OCI-LY3 (cell line): ENCODE measurements around the gene ZNF862.

ENCODE experiments used
- EZH2phosphoT487 ChIP-seq: fragments of 200-600 bp; shearing (Covaris generic); IDR thresholded peaks from 2 replicates; pipeline ENCODE4 v1.6.1; 2018; ENCODE audit warnings: antibody characterized with exemption, mixed run types, low read depth
- TF ChIP-seq, protein P1 (sequence below): fragments of 200-600, 300-600 bp; sonication (generic); IDR thresholded peaks from 2 replicates; pipeline ENCODE4 v1.5.1; 2014; ENCODE audit warnings: antibody characterized with exemption, low read length, low read depth

GRCh38 chr7:149866779-149867447 is 28.7 kb downstream of the ZNF862 start:
- TF ChIP-seq, protein P1, sequence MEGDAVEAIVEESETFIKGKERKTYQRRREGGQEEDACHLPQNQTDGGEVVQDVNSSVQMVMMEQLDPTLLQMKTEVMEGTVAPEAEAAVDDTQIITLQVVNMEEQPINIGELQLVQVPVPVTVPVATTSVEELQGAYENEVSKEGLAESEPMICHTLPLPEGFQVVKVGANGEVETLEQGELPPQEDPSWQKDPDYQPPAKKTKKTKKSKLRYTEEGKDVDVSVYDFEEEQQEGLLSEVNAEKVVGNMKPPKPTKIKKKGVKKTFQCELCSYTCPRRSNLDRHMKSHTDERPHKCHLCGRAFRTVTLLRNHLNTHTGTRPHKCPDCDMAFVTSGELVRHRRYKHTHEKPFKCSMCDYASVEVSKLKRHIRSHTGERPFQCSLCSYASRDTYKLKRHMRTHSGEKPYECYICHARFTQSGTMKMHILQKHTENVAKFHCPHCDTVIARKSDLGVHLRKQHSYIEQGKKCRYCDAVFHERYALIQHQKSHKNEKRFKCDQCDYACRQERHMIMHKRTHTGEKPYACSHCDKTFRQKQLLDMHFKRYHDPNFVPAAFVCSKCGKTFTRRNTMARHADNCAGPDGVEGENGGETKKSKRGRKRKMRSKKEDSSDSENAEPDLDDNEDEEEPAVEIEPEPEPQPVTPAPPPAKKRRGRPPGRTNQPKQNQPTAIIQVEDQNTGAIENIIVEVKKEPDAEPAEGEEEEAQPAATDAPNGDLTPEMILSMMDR, result no peak
- no peak for TF ChIP-seq EZH2phosphoT487
